WERI-Rb-1 (cell line): ENCODE measurements around the gene GP1BB.

Source experiments
- DNase-seq: peaks from one replicate; pipeline ENCODE4 v3.0.0-alpha.2; 2020
- H3K27ac ChIP-seq: fragments of 250-450 bp; sonication (Bioruptor Pico); 2 replicates; pipeline ENCODE4 v1.5.1; 2020; ENCODE audit warnings: mild to moderate bottlenecking, moderate library complexity
- H3K27me3 ChIP-seq: fragments of 250-450 bp; sonication (Bioruptor Pico); 2 replicates; pipeline ENCODE4 v1.5.1; 2021; ENCODE audit warnings: mild to moderate bottlenecking, low read depth, moderate library complexity; ENCODE audit not compliant: insufficient read depth, severe bottlenecking
- H3K36me3 ChIP-seq: fragments of 250-450 bp; sonication (Bioruptor Pico); 2 replicates; pipeline ENCODE4 v1.5.1; 2020; ENCODE audit warnings: mild to moderate bottlenecking, moderate library complexity
- H3K4me3 ChIP-seq: 2 replicates; pipeline ENCODE4 v1.5.1; 2011; ENCODE audit warnings: low read depth, mild to moderate bottlenecking, control low read depth, low read length
- H3K9me3 ChIP-seq: fragments of 250-450 bp; sonication (Bioruptor Pico); 2 replicates; pipeline ENCODE4 v1.5.1; 2021; ENCODE audit warnings: mild to moderate bottlenecking, moderate library complexity; ENCODE audit not compliant: severe bottlenecking
- CTCF ChIP-seq: IDR thresholded peaks from 2 replicates; pipeline ENCODE4 v1.5.1; 2011; ENCODE audit warnings: low read depth, mild to moderate bottlenecking, control low read depth, inconsistent platforms, low read length

Gene GP1BB

DNA sequence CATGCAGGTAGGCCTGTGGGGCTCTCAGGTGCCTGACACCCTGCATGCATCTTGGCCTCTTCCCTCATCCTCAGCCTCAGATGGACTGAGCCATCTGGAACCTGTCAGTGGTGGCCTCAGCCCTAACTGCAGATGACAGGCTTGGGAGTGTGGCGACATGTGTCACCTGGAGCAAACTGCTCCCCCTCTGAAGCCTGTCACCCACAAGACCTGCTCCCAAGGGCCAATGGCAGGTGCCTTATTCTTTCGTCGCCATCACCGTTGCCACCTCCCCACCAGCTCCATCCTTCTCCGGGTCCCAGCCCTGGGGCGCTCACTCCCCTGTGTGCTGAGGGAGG lies 12.6 kb upstream of the GP1BB start:
- no peak for TF ChIP-seq CTCF
- H3K27ac ChIP-seq: no peak overlapping the region
- H3K4me3 ChIP-seq: no peak overlapping the region
- peaks cover 4% of the 10 kb centered on the region; the same call in 1 of the 2 replicates for H3K36me3 ChIP-seq
- no peak for DNase-seq
- H3K27me3 ChIP-seq: no peaks in the 10 kb centered on the region
- no peaks in the 10 kb centered on the region for H3K9me3 ChIP-seq

DNA sequence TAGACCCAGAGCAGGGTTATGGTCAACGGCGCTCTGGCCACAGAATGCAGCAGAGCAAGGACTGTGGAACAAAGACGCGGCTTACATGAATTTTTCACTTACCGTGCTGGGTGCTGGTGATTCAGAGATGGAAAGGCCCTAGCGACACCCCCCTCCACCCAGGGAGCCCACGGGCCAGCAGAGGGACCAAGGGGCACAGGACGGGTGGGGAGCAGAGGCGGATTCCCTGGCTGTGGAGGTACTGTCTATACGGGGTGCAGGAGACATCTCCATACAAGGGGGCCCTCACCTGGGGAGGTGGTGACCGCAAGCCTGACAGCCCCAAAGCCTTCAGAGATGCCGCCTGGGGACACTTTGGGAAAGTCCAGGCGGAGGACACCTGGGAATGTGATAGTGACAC lies 10.1 kb upstream of the GP1BB start:
- TF ChIP-seq CTCF: no peak
- no peak overlapping the region for H3K27ac ChIP-seq
- no peaks in the 10 kb centered on the region for H3K27me3 ChIP-seq
- no peak overlapping the region for H3K4me3 ChIP-seq
- H3K9me3 ChIP-seq: no peaks in the 10 kb centered on the region
- peaks cover 7% of the 10 kb centered on the region; the same call in 1 of the 2 replicates for H3K36me3 ChIP-seq
- no peak for DNase-seq

DNA sequence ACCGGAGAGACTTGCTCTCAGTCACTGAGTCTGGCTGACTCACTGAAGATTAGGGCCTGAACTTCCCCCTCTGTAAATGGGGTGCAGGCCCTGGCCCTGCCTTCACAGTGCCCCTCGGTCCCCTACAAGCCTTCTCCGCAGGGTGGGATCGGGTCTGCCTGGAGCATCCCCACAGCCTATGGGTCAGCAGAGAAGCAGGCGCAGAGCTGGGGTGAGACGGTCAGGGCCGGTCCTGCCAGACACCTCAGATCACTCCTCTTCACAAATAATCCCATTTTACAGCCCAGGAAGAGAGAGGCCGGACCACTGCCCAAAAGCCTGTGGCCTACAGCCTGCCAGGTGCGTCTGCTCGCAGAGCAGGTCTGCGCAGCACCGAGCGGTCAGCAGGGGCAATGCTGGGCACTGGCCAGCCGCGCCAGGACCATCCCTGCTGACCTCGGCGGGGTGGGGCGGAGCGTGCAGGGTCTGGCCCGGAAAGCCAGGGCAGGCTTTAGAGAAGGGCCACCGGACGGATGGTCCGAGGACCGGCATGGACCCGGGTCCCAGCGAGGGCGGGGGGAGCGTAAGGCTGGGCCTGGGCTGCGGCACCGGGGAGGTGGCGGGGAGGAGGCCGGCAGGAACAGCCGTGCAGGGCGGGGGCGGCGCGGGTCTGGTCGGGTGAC lies 9.6 kb upstream of the GP1BB start:
- peaks cover 7% of the 10 kb centered on the region; the same call in 1 of the 2 replicates for H3K36me3 ChIP-seq
- H3K27ac ChIP-seq: peak overlapping the region; percentile 57
- TF ChIP-seq CTCF: 0 out of 2 replicates have a peak, but pooled peaks have one; percentile 13
- no peaks in the 10 kb centered on the region for H3K9me3 ChIP-seq
- no peaks in the 10 kb centered on the region for H3K27me3 ChIP-seq
- DNase-seq: peak; percentile 46
- H3K4me3 ChIP-seq: peak overlapping the region; percentile 52

DNA sequence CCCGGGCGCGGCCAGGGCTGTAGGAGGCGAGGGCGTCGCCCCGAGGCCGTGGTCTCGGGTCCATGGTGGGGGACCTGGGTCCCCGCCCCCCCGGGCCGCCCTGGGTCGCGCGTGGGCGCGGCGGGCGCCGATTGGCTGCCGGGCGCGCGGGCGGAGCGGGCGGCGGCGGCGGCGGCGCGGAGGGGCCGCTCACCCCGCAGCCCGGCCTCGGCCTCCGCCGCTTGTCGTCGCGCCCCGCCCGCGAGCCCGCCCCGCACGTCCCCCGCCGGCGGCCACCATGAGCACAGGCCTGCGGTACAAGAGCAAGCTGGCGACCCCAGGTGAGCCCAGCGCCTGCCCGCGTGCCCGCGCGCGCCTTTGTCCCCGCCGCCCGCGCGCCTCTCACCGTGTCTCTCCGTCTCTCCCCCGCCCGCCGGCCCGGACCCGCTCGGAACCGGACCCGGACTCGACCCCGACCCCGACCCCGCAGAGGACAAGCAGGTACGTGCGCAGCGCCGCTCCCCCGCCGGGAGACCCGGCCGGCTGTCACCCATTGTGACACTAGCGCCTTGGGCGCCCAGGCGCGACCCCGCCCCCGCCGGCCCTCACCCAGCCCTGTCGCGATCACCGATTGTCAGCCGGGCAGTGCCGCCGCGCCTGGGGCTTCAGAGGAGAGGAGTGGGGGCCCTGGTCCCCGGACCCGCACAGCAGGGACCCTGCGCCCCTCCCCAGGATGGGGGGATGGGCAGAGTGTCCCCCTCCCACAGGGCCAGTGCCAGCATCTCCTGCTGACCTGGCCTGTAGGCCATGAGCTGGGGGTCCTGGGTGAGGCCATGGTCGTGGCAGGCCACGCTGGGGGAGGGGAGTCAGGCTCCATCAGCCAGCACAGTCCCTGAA lies 8.8 kb upstream of the GP1BB start, which contains the start of gene SEPTIN5:
TSS of gene SEPTIN5 (plus strand) at position 192 of the 876 bp plus-strand sequence. CDS start at position 278, 86 bp downstream.
- peaks cover 11% of the 10 kb centered on the region for H3K36me3 ChIP-seq
- TF ChIP-seq CTCF: no peak
- no peaks in the 10 kb centered on the region for H3K27me3 ChIP-seq
- no peak for DNase-seq
- peak within 1 kb of the TSS; percentile 80 for H3K27ac ChIP-seq
- H3K9me3 ChIP-seq: no peaks in the 10 kb centered on the region
- H3K4me3 ChIP-seq: peak within 1 kb of the TSS; percentile 81

DNA sequence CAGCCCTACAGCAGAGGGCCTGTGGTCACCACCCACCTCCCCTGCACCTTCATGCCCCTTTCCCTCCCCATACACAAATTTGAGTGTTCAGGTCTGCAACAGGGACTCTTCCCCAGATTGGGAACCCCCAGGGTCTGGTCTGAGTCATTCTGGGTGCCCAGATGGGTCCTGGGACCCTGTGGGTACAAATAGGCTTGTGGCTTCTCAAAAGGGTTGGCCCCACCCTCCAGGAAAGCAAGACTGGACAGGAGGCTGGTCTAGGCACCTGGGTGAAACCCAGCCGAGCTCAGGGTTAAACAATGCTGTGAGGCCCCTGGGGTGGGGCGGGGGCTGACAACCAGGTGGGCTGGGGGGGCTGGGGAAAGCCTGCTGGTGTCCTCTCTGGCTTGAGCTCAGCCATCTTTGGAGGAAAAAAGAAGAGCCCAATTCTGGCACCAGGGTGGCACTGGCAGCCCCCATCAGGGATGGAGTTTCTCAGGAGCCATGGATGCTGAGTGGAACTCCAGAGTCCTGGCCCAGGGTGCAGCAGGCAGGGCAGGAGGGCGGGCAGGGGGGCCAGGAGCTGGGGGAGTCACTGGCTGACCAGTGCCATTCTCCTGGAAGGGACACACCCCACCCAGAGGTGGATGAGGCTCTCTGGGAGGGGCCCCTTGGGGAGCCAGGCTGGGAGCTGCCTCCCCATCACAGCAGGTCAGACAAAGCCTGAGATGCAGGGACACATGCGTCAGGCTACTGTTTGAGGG lies 8.0 kb upstream of the GP1BB start:
- Histone ChIP-seq H3K9me3 (no peaks in the 10 kb centered on the region), H3K27me3 (no peaks in the 10 kb centered on the region), H3K27ac (peak overlapping the region; percentile 80; the same call in 1 of the 2 replicates), H3K4me3 (peak overlapping the region; percentile 81), H3K36me3 (peaks cover 18% of the 10 kb centered on the region)
- no peak for TF ChIP-seq CTCF
- DNase-seq: no peak
